Ovary (tissue), 3 donors: Measurements from ENCODE around the gene CXADR.

Experiments
- CTCF ChIP-seq, 3 donors: fragments of 450-650 bp in 2 of 3; fragments of 200-600 bp in 1 of 3; IDR thresholded peaks; one replicate each; pipeline versions ENCODE4 v1.5.1 to v1.8.0; 2016 to 2022; ENCODE audit warnings: antibody characterized with exemption in 3 of 3, mild to moderate bottlenecking in 1 of 3
- EP300 ChIP-seq: sonication (generic); formaldehyde crosslinking; IDR thresholded peaks from one replicate; pipeline ENCODE4 v1.6.1; 2017; ENCODE audit warnings: antibody characterized with exemption
- POLR2A ChIP-seq: fragments of 450-650 bp; IDR thresholded peaks from one replicate; pipeline ENCODE4 v1.6.1; 2017; ENCODE audit warnings: antibody characterized with exemption, mild to moderate bottlenecking, moderate library complexity
- donor health status: DM: no; HTN: no; CAD: no.

DNA sequence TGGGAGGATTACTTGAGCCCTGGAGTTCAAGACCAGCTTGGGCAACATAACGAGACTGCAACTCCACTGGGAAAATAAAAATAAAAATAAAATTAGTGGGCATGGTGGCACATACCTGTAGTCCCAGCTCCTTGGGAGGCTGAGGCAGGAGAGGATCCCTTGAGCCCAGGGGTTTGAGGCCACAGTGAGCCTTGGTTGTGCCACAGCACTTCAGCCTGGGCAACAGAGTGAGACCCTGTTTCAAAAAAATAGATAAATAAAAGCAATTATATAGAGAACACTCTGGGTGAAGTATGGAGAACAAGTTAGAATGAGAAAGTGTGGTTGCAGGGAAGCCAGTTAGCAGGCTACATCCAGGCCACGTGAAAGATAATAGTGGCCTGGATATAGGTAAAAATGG lies 25.7 kb downstream of the CXADR start:
- TF ChIP-seq CTCF (IDR thresholded peaks at IDR 0.05) (no peak), EP300 (no peak), POLR2A (no peak)
